Activated CD4-positive, CD25-positive, alpha-beta regulatory T cell treated with anti-CD3 and anti-CD28 coated beads, Interleukin-2, amount 50 U/mL, for 16 hours (primary cell): Measurements from ENCODE around the gene FCHO2.

Source experiments
- DNase-seq: peaks from one replicate; pipeline ENCODE4 v3.0.0-alpha.2; 2020; ENCODE audit warnings: low read depth, low spot score

Gene FCHO2

DNA sequence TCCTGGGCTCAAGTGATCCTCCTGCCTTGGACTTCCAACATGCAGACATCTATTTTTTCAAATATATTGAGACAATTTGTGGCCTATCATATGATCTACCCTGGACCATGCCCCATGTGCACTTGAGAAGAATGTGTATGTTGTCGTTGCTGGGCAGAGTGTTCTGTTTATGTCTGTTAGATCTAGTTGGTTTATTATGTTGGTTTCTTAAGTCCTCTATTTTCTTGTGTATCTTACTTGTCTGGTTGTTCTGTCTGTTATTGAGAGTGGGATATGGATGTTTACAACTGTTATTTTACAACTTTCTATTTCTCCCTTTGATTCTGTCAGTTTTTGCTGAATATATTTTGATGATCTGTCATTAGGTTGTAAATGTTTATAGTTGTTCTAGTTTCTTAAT lies 154.3 kb downstream of the FCHO2 start:
- no peak for DNase-seq

DNA sequence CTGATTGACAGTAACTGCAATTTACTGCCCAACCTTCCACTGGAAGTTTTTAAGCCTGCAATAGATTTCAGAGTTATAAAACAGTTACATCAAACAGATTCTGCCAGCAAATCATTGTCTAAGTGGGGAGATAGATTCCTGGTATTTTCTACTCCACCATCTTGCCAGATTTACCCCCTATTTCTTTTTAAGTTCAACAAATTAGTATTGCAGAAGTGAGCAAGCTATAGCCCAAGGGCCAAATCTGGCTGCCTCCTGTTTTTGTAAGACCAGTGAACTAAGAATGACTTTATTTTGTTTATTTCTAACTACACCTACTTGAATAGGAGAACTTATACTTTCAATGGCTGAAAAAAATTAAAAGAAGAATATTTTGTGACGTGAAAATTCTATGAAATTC lies 155.7 kb downstream of the FCHO2 start:
- no peak for DNase-seq

DNA sequence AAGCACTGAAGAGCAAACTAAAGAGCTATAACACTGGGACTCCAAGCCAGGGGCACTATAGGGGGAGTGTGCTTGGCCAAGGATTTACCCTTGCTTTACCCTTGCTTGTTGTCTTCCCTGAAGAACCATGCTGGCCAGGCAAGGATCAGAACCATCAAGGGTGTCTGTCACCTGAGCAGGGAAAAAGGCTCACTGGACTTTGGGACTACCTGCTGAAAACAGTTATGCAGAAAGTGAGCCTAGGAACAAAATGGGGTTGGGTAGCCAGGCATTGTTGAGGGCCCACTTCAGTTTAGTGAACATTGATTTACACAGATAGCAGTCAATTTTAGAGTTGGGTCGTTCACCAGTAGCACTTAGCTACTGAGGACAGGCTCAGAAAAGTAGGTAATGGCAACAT lies 156.5 kb downstream of the FCHO2 start:
- no peak for DNase-seq

DNA sequence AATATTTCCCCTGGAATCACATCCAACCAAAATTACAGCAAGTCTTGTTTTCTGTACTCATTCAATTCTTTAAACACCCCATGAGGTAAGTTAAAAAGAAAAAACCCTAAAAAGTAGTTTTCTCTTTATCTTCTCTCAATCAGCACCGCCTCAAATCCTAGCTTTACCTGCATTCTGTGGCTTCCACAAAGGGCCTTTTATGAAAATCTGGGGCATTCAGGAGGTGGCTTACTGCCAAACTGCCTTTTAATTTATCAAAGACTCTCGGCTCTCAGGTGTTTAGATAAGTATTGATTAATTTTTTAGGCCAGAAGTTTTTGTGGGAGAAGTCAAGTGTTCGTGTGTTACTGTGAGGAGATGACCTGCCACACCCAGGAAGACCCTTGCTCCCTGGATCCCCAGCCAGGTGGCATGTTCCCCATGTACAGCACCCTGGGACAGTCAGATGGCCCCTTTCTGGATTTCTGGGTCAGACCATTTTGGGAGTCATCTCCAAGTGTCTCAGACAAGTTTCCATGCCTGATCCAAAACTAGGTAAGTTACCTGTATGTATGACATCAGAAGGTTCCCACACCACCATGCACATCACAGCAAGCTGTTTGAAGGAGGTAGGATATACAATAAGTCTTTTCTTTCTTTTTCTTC lies 158.3 kb downstream of the FCHO2 start:
- no peak for DNase-seq

DNA sequence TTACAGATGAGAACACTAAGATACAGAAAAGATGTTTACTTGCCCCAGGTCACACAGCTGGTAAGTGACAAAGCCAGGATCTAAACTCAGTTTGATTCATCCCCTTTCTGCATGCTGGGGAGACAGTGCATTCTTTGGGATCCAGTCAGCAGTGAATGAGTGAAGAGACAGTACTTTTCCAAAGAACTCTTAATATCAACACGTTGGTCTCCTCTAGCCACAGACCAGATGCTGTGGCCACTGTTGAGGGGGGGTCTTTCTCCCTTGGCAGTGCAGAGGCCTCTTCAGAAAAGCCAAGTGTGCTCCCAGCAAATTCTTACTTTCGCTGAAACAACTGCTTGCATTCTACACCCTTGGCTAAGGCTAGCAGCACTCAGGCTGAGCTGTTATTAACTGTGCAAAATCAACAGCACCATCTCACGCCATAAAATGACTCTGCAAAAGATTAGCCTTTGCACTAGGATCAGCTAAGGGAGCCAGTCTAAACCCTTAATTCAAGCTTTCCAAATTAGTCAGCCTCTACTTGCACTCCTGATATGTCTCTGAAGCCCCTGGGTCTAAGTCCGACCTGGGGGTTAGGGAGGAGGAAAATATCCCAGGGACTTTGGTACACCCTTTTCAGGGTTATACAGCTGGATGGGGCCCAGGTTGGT lies 159.7 kb downstream of the FCHO2 start:
- DNase-seq: no peak

DNA sequence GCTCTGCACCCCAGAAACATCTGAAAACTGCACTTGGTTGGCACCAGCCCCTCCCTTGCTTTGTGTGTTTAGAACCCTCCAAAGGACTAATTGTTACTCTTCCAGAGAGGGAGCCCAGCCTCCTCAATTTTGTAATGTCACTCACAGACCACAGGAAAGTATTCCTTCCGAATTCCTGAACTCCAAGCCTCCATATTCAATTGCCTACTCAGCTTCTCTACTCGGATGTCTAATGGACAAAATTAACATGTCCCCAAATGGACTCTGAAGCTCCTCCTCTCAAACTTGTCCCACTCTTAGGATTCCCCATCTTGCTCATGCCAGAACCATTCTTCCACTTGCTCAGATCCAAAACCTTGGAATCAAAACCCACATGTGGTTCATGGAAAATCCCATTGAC lies 160.7 kb downstream of the FCHO2 start:
- no peak for DNase-seq

DNA sequence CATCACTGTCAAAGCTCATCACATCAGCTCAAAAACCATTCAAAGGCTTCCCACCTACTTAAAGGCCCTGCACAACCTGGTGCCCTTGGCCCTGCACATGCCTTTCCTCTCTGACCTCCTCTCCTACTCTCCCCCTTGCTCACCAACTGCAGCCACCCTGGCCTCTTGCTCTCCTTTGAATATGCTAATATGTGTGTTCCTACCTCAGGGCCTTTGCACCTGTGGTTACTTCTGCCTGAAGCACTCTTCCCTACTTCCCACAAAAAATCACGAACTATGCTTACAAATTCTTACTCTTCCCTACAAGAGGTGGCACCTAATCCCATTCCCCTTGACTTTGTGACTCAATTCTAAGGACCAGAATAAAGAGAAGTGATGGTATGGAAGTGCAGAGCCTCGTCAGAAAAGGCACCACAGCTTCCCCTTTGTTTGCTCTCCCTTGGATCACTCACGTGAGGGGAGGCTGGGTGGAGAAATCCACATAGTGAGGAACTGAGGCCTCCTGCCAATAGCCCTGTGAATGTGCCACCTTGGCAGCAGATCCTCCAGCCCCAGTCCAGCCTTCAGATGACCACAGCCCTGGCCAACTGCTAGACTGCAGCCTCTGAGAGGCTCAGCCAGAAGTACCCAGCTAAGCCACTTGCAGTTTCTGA lies 161.4 kb downstream of the FCHO2 start:
- no peak for DNase-seq

DNA sequence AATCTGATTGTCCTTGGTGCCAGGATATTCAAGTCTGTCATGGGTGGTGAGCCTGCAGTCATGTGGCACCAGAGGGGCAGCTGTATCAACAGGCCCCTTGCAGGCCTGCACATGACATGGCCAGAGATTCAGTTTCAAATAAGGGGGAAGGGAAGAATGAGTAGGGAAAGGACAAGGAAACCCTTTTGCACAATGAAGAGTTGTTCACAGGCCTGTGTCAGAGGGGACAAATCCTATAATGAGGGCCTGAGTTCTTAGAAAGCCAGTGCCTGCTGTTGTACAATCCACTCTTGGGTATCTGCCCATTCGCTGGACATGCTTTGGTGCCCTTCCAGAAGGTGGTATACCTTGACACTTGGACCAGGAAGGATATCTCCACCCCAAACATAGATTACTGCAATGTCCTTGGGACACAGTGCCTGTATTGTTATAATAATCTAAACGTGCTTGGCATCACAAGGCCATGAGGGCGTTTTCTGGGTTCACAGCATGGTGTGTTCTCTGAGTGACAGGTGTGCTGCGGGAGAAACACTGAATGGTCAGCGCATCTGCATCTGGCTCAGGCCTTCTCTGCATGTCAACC lies 162.6 kb downstream of the FCHO2 start:
- DNase-seq: no peak

DNA sequence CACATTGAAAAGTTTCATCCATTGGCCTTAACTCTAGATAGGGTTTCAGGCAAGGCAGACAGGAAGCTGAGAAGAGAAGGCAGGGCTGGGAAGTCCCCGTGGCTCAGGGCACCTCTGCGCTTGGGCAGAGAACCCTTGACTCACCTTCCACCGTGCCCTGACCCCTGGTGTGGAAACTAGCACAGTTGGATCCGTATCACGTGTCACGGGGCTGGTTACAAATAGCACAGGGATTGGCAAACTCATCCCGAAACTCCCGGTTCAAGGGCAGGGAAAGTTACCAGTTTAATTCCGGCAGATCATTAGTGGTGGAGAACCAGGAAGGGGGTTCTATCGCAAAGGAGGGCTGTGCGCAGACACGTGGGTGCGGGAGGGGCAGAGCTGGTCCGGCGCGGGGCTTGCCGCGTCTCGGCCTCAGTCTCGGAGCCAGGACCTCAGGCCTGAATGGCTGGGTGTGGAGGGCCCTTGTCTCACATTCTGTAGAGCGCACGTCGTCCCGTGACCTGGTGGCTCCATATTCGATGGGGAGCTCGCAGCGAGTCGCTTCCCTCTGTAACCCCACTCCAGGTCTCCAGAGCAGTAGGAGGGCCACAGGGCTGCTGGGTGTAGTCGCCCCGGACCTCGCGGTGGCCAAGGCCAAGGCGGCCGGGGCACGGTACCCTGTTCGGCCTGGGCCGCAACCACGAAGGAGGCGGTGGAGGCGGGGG lies 163.8 kb downstream of the FCHO2 start:
- no peak for DNase-seq

DNA sequence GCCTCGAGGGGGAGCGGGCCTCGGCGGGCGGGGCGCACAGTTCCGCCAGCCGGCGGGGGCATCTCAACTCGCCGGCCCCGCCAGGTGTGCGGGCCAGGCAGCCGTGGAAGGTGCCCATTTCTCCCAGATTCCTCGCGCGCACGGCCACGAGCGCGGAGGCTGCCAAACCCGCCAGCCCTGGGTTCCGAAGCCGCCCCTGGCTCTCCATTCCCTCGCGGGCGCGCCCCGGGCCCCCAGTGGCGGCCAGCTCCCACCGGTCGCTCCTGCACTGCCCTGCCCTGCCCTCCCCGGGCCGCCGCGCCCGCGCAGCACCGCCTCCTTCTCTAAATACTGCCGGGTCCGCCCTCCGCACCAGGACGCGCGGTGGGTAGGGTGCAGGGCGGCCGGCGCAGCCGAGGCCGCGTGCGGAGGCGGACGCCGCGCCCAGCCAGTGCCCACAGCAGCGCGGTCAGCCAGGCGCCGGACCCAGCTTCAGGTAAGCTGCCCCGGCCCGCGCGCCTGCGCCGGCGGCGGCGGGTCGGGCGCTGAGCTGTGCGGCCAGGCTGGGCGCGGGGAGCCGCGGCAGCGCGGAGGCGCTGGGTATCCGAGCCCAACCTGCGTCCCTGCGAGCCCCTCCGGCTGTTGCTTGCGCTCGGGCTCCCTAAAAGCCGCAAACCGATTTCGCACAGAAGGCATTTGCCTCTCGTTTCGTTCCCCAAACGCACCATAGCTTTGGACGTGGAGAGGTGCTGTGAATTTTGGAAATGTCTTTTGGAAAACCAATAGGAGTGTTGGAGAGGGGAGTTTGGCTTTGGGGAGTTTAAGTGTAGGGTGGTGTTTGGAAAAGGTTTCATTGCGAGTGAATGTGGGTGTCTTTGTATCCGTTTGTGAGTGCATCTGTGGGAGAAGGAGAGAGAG lies 164.6 kb downstream of the FCHO2 start, which contains the start of gene TMEM171:
TMEM171 (plus strand) TSS at position 354 of the 897 bp plus-strand sequence. CDS start 2,799 bp downstream, outside the sequence.
- DNase-seq: no peak

DNA sequence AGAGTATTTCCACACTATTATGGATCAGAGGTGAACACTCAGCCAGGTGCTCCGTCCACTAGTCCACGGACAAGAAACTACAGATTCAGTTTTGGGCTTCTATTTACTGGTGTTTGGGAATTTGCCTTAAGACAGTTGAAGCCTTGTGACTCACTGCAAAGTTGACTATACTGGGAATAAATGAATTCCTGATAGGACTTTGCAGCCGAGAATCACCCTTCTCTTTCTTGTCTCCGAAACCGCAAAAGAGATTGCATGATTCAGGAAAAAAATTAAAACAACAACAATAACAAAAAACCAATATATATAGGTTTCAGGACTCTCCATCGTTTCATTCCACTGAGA lies 165.2 kb downstream of the FCHO2 start:
- DNase-seq: no peak

DNA sequence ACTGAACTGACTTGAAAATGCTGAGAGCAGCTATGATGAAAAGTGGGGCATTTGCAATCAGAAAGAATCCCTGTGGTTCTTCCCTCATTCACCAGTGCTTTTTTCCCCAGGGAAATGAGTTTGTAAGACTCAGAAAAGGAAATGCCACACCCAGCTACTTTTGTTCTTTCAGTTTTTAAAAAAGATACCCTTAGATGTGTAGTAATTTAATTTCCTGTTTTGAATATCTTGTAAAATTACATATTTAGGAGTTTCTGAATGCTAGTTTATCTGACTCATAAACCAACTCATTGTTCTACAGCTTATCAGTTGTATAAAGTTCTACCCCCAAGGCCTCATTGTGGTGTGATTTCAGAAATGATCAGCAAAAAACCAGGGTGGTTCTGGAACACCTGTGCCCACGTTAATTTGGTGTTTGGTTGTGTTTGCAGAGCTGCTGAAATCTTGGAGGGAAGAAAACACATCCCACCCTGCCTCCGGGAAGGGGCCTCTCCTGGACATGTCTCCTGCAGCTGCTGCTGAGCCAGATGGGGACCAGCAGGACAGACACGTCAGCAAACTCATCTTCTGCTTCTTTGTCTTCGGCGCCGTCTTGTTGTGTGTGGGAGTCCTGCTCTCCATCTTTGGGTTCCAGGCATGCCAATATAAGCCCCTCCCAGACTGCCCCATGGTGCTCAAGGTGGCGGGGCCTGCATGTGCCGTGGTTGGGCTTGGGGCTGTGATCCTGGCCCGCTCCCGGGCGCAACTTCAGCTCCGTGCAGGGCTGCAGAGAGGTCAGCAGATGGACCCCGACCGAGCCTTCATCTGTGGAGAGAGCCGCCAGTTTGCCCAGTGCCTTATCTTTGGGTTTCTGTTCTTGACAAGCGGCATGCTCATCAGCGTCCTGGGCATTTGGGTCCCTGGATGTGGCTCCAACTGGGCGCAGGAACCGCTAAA lies 167.3 kb downstream of the FCHO2 start:
- DNase-seq: no peak

DNA sequence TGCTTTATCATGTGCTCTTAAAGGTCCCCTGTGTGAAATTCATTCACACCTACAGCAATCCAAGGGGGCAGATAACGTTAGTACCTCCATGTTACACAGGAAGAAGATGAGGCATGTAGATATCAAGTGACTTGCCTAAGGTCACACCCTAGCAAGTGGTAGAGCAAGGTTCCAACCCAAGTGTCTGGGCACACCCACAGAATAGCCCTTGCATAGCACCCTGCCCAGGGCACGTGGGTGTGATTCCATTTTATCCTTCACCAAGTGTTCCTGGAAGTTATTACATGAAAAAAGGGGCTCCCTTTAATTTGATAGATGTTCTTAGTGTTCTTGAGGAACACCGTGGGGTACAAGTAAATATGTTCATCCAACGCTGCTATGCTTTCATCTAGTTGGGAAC lies 169.4 kb downstream of the FCHO2 start:
- DNase-seq: no peak

DNA sequence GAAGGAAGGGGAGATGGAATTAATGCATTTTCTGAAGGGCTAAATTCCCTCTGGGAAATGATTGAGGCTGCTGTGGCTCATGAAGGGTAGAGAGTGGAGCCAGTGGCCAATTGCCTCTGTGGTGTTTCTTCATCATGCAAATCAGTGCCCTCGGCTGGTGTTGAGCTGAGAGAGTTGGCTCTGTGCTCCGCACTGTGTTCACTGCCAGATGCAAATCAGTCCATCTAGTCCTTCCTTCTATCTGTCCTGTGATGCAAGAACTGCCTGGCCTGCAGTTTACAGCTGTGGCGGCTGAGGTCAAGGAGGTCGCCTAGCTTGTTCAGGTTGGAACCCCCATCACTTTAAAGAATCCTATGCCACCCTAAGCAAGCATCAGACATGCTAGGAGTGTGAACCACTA lies 170.5 kb downstream of the FCHO2 start:
- no peak for DNase-seq

DNA sequence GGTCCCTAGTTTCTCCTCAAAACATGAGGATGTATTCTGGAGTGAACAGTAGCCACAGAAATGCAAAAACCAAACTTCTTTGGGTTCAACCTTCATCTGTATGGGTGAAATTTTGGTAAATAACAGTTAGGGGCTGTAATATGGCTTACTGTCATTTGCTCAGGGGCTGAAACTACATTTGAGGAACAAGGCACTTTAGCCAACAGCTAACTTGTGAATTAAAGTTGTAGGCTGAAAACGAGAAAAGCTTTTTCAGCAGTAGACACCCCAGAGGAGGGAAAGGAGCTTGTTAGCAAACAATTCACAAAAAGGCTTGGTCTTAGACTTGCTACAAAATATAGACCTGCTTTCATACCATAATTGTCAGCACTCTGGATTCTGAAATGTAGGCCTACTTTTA lies 171.1 kb downstream of the FCHO2 start:
- no peak for DNase-seq

DNA sequence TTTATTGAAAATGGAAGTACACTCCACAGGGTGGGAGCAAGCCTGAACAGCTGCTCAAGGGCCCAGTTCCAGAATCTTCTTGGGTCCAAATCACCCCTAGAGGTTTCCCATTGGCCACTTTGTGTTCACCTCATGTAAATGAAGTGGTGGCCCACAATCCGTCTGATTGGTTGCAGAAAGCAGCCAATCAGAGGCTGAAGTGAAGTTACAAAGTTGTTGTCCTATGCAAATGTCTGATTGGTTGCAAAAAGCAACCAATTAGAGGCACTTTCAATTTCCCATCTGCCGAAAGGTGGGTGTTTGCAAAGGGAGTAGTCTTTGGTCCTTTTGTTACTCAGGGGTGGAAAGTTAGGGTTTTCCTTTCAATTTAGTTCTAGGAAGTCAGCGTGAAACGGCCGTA lies 173.3 kb downstream of the FCHO2 start:
- DNase-seq: no peak

DNA sequence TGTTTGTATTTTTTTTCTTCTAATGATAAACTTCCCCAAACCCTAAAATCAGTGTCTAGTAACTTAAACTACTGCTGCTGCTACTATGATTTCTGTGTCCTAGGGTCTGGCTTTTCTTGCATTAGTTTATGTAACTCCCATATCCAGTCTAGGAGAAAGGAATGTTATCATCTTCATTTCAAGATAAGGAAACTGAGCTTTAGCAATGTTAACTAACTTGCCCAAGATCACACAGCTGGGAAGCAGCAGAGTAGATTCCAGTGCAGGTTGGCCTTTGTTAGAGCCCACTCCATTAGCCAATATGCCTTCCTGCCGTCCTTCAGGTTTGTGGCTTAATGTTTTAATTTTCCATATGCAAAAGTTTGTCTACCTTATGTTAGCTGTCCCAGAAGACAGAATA lies 175.0 kb downstream of the FCHO2 start:
- no peak for DNase-seq

DNA sequence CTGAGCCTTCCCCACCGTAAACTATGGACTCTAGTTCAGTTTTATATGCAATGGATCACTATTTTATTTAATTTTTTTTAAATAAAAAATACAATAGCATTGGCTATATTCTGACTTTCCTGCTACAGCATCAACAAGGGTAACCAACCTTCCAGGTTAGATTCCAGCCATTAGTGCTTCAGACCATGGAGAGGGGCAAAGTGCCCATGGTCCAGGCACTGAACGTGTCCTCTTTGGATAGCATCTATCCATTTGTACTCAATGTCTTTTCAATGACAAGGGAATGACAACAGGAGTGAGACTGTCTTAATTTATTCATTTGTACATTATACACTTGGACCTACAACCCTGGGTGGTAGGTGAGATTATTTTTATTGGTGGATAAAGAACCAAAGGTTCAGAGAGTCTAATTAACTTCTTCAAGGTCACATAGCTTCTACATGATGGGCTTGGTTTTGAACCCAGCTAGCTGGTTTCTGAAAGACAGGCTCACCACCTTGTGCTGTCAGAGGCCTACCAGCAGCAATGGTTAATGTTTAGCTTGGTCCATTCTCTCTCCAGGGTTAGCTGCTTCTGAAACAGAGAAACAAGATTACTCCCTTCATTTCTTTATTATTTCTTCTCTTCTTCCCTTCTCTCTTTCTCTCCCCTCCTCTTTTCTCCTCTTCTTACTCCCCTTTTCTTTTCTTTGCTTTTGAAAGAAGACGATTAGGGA lies 176.0 kb downstream of the FCHO2 start:
- DNase-seq: no peak

DNA sequence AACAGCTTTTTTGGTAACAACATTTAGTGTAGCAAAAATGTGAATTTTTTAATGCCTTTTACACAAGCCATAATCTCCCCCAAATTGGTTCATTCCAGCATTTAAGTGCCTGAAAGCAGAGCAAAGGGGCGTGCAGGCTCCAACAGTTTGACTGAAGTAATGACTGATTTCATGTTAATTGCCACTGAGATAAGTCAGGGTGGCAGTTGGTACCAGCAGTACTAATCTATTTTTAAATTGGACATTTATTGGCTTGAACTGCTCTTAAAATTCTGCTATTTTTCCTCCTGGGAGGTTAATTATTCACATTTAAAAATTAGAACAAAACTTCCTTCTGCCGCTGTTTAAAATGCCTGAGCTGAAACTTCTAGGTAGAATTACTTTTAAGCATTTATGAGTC lies 176.9 kb downstream of the FCHO2 start:
- no peak for DNase-seq
